Activated CD4-positive, alpha-beta T cell treated with anti-CD3 and anti-CD28 coated beads, Interleukin-2, amount 50 U/mL, for 1 hour (primary cell): ENCODE measurements around the gene CYP27B1.
"Not testable (repeated sequence)": the region's sequence is repeated elsewhere in the genome, so short reads cannot be mapped to it uniquely, and the experiment has no call there.

Source experiments
- DNase-seq: peaks from one replicate; pipeline ENCODE4 v3.0.0-alpha.2; 2020

The CYP27B1 gene

DNA sequence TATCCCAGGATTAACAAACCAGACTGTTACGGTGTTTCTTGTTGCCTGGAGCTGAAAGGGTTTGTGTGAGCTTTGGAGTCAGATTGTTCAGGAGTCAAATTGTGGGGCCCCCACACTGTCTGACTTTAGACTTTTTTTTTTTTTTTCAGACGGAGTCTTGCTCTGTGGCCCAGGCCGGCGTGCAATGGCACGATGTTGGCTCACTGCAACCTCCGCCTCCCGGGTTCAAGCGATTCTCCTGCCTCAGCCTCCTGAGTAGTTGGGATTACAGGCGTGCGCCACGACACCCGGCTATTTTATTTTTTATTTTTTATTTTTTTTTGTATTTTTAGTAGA, 16.6 kb upstream of the CYP27B1 start:
- DNase-seq, result no peak

DNA sequence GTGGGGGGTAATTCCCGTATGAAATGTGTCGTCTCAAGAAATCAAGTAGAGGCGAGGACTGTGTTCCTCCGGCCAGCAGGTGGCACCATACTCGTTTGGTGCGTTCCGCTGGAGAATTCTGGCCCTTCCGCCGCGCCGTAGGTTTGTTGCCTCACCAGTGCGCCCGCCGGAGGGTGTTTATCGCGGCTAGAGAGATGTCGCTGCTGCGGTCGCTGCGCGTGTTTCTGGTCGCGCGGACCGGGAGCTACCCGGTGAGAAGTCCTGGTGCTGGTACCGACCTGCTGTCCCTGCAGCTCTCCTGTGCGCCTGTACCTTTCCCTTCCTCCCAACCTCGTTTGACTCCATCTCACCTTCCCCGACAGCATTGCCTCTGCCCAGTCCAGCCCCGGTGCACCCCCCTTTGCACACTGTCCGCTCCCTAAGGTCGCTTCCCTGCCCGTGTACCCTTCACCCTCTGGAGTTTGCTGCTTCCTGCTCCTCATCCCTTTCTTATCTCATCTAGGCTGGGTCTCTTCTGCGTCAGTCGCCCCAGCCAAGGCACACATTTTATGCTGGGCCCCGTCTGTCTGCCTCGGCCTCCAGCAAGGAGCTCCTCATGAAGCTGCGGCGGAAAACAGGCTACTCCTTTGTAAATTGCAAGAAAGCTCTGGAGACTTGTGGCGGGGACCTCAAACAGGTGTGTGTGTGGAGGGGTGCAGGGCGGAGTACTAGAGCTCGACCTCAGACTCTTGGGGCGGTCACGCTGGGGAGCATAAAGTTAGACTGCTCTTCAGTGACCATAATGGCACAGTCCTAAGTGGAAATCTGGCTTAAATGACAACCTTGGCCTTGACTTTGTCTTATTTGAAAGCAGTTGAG, 16.0 kb upstream of the CYP27B1 start, which contains the start of gene TSFM:
Gene TSFM, plus strand, starts transcription at position 180 of the 858 bp plus-strand sequence. Its CDS starts 15 bp downstream, at position 195.
- peak; percentile 98 for DNase-seq

DNA sequence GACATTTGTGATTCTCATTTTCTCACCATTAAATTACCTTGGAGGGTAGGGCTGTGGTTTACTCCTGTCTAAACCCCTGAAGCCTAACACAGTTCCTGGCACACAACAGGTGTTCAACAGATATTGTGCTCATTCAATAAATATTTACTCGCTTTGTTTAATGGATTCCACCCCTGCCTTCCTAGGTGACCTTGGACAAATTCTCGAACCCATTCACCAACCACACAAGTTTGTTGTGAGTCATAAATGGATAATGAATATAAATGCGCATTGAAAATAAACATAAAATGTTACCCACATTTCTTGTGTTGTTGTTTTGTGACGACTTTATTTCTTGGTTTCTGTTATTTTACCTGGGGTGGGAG, 15.3 kb upstream of the CYP27B1 start:
- DNase-seq, result no peak

DNA sequence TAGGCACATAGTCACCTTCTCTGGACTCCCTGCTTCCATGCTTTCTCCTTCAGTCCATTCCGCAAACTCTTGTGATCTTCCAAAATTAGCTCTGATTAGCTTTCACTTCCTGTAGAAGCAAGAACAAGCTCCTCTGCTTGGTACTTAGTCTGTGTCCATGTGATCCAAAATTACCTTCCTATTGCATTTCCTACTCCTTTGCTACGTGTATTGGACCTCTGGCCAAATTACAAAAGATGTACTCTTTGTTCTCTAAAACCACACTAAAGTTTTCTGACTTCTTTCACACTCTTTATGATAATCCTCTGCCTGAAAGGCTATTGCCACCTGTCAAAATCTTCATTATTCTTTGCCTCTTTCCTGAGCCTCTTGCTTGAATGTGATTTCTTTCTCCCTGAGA, 14.9 kb upstream of the CYP27B1 start:
- no peak for DNase-seq

DNA sequence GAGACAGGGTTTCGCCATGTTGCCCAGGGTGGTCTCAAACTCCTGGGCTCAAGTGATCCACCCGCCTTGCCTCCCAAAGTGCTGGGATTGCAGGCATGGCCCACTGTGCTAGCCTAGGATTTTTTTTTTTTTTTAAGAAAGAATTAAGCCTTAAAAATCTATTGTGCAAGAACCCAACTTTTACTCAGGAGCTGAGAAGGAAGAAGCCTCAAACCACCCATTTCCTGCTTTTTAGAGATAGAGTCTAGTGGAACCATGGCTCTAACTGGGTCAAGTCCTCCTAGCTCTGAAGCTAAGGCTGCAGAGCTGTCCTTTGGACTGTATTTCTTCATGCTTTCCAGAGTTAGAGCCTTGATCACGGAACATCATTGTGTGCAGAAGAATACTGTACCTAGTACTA, 14.4 kb upstream of the CYP27B1 start:
- no peak for DNase-seq

DNA sequence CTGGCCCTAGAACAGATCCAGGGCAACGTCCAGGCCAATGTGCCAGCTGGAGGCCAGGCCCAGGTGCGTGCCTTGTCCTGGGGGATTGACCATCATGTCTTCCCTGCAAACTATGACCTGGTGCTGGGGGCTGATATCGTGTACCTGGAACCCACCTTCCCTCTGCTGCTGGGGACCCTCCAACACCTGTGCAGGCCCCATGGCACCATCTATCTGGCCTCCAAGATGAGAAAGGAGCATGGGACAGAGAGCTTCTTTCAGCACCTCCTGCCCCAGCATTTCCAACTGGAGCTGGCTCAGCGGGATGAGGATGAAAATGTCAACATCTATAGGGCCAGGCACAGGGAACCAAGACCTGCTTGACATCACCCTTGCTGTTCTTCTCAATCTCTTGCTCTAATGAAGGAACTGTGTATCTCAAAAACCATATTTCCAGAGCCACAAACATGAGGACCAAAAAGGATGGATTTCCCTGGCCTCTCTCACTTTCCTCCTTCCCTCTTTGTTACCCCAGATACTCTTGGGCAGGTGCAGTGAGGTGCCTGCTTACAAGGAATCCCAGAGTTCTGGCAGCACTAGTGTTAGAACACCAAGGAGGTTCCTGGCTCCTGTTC, 13.5 kb upstream of the CYP27B1 start:
- no peak for DNase-seq

DNA sequence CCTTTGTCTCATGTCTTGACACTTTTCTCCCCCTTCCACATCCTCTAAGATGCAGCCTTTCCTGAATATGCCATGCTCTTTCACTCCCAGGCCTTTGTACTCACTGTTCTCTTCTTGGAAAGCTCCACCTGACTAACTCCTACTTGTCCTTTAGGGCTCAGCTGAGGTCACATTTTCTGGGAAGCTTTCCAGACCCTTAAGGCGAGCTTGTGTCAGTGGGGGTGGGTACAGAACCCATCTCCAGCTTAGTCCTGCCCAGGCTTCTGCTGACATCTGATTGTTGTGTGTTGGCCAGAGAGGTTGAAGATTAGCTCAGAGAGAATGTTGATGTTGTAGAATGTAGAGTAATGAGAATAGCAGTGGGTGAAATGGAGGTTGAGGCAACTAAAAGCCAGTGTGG, 12.9 kb upstream of the CYP27B1 start:
- DNase-seq, result no peak

DNA sequence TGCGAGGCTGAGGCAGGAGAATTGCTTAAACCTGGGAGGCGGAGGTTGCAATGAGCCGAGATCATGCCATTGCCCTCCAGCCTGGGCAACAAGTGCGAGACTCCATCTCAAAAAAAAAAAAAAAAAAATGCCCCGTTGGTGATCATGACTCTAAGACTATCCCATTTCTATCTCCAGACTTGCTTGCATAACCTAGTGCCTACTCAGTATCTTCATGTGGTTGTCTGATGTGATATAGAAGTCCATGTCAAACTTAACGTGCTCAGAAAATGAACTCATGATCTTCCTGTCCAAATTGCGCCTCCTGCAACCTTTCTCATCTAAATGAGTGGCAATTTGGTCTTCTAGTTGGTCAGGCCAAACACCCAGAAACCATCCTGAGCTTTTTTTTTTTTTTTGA, 11.0 kb upstream of the CYP27B1 start:
- DNase-seq, result no peak

DNA sequence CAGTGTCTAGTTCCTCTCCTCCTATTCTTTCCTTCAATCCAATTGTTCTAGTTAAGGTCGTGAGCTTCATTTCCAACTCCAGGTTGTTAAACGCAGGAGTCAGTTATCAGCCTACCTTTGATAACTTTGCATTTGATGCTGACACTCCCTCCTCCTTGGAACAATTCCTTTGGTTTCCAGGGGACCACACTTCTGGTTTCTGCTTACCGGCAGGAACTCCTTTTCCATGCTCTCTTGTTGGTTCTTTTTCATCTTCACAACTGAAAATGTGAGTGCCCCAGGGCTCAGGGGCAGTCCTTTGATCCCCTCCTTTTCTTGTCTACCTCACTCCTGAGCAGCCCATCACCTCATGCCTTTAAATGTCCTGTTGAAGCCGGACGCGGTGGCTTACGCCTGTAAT, 10.5 kb upstream of the CYP27B1 start:
- DNase-seq, result no peak

DNA sequence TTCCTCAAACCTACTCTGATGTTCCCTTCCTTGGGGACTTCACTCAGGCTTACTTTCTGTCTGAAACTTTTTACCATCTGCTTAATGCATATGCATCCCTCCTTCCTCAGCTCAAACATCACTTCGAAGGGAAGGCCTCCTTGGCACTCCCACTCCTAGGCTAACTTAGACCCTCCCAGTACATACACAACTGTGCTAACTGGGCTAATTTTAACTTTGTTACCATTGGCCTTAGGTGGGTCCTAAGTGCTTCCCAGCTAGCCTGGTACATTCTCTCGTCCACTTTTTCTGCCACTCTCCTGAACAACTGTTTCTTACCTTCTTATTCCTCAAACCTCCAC, 9.3 kb upstream of the CYP27B1 start:
- DNase-seq, result no peak

DNA sequence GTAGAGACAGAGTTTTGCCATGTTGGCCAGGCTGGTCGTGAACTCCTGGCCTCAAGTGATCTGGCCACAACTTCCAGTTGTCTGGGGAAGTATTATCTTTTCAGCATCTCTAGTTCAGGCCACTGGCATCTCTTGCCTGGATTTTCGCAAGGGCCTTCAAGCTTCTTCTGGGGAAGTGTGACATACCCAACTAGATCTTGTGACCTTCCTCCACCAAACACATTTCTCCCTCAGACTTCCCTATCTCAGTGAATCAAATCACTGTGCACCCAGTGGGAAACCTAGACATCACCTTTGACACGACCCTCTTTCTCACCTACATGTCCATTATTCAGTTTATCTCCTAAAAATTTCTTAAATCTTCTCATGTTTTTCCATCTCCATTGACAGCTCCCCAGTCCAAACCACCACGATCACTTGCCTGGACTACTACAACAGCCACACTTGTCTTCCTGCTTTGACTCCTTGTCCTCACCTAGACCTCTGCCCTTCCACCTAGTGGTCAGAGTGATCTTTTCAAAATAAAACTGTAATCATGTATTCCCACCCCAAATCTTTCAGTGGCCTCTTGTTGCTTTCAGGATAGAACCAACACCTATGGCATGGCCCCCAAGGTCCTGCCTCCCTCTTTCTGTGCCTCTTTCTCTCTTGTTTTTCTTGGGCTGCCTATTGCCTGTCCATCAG, 8.8 kb upstream of the CYP27B1 start:
- DNase-seq, result no peak

DNA sequence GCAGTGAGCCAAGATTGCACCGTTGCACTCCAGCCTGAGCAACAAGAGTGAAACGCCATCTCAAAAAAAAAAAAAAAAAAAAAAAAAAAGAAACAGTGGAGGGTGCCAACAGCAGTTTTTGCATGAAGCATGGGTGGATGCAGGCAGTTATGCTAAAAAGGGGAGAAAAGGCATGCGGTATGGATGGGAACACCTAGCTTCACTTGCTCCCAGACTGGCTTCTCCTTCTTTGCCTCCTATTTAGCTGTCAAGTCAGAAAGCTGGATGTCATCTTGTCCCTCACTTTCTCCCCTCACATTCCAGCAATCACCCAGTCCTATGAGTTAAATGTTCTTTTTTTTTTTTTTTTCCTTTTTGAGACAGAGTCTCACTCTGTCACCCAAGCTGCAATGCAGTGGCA, 8.2 kb upstream of the CYP27B1 start:
- DNase-seq, result no peak

DNA sequence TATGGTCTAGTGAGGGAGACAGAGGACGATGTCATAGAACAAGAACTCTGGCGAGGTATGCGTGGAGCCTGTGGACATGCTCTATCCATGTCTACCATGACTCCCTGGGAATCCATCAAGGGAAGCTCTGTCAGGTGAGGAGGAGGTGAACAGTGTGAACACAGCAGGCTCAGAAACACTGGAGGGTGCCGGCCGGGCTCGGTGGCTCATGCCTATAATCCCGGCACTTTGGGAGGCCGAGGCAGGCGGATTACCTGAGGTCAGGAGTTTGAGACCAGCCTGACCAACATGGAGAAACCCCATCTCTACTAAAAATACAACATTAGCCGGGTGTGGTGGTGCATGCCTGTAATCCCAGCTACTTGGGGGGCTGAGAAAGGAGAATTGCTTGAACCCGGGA, 7.8 kb upstream of the CYP27B1 start:
- not testable (repeated sequence) for DNase-seq

DNA sequence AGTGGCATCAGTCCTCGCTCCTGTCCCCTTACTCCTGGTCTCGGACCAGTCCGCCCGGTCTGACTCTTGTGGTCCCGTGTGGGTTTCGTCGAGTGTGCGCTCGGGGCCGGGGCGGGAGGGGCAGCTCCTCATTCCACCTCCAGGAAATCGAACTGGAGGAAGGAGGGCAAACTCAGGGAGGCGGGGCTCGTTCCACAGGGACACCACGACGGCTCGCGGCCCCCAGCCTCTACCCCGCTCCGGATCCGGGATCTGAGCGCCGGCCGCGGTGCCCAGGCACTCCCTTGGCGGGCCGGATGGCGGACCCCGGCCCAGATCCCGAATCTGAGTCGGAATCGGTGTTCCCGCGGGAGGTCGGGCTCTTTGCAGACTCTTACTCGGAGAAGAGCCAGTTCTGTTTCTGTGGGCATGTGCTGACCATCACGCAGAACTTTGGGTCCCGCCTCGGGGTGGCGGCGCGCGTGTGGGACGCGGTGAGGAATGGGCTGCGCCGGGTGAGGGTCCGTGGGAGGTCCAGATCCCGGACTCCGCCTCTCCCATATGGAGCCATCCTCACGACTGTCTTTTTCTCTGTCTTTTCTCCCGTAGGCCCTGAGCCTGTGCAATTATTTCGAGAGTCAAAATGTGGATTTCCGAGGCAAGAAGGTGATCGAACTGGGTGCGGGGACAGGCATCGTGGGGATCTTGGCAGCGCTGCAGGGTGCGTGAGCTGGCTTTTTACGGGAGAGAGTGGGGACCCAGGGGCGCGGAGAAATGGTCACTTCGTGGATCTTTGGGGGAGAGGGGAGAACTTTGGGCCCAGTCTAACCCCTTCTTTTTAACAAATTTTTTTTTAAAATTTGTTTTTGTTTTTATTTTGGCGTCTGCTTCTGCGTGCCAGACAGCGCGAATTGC, 5.8 kb upstream of the CYP27B1 start, which contains the start of gene EEF1AKMT3:
Gene EEF1AKMT3, plus strand, starts transcription at position 186 of the 894 bp plus-strand sequence. Its CDS starts 111 bp downstream, at position 297.
- no peak for DNase-seq

DNA sequence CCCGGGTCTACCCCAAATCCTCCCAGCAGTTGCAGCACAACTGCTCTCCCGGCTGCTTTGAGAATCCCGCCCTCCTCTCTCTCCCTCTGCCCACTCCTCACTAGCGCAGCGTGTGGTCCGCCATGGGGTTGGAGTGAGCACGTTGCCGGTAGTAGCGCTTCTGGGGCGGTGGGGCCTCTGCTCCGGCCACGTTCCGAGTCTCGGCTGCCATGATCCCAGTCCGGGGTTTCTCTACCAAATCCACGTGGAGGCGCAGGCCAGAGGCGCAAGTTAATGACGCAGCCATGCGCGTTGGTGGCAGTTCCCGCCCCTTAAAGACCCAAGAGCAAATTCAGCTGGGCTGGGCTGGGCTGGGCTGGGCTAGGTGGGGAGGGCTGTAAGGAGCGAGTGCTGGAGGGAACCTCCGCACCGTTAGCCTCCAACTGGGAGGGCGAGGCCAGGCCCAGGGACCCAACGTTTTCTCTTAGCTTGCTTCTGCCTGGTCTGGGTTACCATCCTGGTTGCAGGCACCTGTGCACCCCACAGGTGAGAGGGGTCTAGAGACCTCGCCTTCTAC, 5.1 kb upstream of the CYP27B1 start, which contains the start of gene METTL1:
Gene METTL1, minus strand, starts transcription at position 233 of the 556 bp plus-strand sequence. Its CDS starts 22 bp downstream, at position 211.
- DNase-seq, result peak; percentile 87

DNA sequence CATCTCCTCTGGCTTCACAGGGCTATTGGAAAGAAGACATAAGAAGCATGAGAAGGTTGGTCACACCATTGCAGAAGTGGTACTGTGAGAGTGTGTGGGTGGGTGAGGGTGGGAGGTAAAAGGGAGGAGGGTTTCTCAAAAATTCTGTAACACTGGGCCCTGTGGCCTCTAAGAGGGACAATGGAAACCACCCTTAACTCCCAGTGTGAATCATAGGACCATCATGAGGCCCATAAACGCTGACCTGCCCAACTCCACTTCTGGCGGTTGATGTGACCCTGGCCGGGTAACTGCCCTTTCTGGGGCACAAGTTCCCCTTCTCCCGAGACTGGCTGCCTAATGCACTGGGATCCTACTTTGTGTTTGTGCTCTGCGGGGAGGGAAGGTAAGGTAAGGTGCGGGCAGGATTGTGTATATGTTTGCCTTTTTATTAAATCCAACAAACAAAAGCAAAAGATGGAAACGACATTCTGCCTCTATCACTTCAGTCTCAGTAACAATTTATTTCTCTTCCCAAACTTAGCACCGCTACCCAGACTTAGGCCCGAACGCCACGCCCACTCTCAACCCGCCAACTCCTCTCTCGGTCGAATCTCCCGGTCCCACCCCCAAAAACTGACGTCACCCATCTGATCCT, 4.5 kb upstream of the CYP27B1 start:
- DNase-seq, result peak; percentile 78

DNA sequence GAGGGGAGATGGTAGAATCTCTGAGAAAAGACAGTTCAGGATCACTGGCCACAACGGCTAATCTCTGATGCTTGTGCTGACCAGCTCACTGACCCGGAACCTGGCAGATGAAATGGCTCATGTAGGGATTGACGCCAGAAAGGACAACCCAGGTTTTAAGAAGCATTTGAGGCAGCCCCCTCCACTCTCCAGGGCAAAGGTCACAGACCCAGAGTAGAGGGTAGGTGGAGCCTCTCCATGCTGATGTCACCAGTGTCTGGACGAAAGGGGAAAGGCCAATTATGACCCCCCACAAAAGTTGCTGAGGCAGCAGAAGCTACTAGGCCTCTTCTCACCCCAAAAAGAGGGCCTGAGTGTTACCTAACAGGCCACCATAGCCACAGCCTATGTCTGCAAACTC, 3.9 kb upstream of the CYP27B1 start:
- no peak for DNase-seq

DNA sequence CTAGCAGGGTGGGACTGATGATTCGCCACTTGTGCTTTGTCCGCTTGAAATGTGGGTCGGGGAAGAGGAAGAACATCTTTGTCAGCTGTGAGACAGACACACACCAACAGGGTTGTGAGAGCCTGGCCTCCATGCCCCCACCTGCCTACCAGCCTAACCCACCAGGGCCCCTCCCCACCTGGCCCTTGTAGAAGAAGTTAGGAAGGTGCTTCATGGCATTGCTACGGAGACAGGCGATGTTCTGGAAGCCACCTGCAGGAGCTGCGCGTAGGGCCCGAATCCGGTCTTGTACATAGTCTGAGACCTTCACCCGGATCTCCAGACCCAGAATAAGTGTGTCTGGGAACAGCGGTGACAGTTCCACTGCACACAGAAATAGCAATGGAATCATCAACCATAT, 2.7 kb upstream of the CYP27B1 start:
- DNase-seq, result no peak

DNA sequence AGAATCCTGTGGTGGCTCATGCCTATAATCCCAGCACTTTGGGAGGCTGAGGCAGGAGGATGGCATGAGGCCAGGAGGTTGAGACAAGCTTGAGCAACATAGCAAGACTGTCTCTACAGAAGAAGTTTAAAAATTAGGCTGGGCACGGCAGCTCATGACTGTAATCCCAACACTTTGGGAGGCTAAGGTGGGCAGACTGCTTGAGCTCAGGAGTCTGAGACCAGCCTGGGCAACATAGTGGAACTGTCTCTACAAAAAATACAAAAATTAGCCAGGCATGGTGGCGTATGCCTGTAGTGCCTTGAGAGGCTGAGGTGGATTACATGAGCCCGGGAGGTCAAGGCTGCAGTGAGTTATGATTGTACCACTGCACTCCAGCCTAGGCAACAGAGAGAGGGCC, 998 bp upstream of the CYP27B1 start:
- DNase-seq, result no peak

DNA sequence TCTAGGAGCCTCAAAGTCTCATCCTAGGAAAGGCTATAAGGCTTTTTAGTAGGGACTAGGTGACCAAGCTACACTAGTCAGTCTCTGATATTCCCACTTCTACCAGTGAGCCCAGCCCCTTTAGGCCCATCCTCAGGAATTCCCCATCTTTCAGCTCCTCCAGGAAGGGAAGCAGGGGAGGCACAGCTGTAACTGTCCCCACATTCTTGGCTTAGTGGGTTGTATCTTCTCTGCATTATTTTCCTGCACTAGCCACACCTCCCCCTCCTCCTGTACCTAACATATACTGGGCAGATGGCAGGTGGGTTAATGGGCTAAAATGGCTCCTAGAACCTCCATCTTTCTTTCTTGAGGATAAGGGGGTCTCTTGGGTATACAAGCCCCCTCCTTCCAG, 424 bp upstream of the CYP27B1 start:
- DNase-seq, result no peak

DNA sequence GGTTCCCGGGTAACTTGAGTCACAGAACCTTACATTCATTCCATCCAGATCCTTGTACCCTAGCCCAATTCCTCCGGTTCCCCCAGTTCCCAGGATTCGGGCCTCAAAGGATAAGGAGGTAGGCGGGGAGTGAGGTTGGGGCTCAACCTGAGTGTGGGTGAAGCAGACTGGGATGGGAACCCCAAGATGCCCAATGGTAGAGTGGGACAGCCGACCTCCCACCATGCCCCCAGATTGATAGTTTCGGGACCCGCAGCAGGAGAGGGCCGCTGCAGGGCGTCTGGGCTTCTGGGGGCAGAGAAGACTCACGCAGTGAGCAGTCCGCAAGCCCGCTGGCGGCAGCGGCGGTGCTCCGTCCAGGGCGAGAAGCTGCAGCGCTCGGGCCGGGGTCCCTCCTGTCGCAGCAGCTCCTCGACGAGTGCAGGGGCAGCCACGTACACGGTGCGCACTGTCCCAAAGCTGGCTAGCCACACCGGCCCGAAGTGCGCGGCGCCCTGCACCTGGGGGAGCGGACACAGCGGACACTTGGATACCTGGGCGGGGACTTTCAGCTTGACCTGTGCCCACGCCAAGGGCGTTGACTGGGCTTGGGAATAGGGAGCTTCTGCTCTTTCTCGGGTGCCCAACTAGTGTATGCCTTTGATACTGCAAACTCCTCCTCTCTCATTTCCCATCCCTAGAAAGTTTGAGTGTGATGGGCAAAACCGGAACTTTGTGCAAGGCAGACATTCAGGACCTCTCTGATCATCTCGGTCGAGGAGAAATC, 997 bp downstream of the CYP27B1 start:
- DNase-seq, result no peak
